ENCODE results near the gene EFCAB6.

Gene EFCAB6

DNA sequence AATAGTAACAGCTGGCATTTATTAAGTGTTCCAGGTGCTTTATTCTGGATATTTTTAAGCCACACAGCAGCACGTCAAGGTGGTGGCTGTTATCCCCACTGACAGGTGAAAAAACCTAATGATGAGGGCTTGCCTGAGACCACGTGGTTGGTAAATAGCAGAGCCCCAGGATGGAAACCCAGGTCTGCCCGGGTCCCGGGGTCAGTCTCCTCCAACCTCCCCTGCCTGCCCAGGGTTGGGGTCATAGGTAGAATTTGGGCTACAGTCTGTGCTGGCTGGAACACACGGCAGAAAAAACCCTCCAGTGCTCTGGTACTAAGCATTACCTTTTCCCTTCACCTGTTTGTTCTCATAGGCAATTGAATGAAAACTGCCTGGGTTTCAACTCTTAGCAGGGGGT lies 57.9 kb downstream of the EFCAB6 start:
- TF ChIP-seq, protein P1, sequence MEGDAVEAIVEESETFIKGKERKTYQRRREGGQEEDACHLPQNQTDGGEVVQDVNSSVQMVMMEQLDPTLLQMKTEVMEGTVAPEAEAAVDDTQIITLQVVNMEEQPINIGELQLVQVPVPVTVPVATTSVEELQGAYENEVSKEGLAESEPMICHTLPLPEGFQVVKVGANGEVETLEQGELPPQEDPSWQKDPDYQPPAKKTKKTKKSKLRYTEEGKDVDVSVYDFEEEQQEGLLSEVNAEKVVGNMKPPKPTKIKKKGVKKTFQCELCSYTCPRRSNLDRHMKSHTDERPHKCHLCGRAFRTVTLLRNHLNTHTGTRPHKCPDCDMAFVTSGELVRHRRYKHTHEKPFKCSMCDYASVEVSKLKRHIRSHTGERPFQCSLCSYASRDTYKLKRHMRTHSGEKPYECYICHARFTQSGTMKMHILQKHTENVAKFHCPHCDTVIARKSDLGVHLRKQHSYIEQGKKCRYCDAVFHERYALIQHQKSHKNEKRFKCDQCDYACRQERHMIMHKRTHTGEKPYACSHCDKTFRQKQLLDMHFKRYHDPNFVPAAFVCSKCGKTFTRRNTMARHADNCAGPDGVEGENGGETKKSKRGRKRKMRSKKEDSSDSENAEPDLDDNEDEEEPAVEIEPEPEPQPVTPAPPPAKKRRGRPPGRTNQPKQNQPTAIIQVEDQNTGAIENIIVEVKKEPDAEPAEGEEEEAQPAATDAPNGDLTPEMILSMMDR (conservative IDR thresholded peaks at IDR 0.05; ENCODE audit: low read length) = no peak
- TF ChIP-seq EZH2phosphoT487 (IDR thresholded peaks at IDR 0.05; ENCODE audit: borderline replicate concordance) = no peak
- H3K4me3 ChIP-seq (ENCODE audit: low read length, poor library complexity, severe bottlenecking) = no peak overlapping the region
- H3K27me3 ChIP-seq (ENCODE audit: insufficient read depth, low read length, poor library complexity, severe bottlenecking) = no peaks in the 10 kb centered on the region
- no peaks in the 10 kb centered on the region for H3K36me3 ChIP-seq (ENCODE audit: insufficient read depth, low read length)
- H4K20me1 ChIP-seq (ENCODE audit: insufficient read depth, low read length, poor library complexity, severe bottlenecking) = no peaks in the 10 kb centered on the region
- H3F3A ChIP-seq (ENCODE audit: low read depth) = no peaks in the 10 kb centered on the region
- no peak overlapping the region for H3K4me2 ChIP-seq (ENCODE audit: low read depth, low read length, poor library complexity, severe bottlenecking)
- no peak overlapping the region for H2AFZ ChIP-seq (ENCODE audit: low read length)
- H3K9me2 ChIP-seq (replicated peaks; ENCODE audit: low read depth, low read length) = no peaks in the 10 kb centered on the region
- no peak overlapping the region for H3K9ac ChIP-seq (ENCODE audit: low read depth, low read length, poor library complexity, severe bottlenecking)
- H3K79me2 ChIP-seq (ENCODE audit: insufficient read depth, low read length) = no peaks in the 10 kb centered on the region
- no peaks in the 10 kb centered on the region for H3K4me1 ChIP-seq (ENCODE audit: insufficient read depth, low read length, poor library complexity, severe bottlenecking)
- H3K9me3 ChIP-seq (ENCODE audit: insufficient read depth, low read depth, low read length) = no peaks in the 10 kb centered on the region

DNA sequence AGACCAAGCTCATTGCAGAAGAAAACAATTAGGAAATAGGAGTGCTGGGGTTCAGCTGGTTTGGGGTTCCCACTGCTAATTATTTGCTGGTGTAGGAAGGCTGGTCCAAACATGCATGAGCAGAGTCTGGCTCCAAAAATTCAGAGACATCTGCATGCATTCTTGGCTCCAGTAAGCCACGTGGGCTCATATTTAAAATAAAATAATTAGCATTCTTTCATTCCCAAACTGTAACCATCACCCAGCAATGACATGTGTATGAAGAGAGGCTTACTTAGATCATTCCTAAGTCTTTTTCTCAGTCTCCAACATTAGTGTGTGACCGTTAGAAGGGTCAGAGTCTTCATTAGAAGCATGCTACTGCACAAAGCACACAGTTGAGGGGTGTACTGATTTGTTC lies 58.4 kb downstream of the EFCAB6 start:
- Histone ChIP-seq H3K4me2 (ENCODE audit: low read depth, low read length, poor library complexity, severe bottlenecking) (no peak overlapping the region), H3K36me3 (ENCODE audit: insufficient read depth, low read length) (no peaks in the 10 kb centered on the region), H4K20me1 (ENCODE audit: insufficient read depth, low read length, poor library complexity, severe bottlenecking) (no peaks in the 10 kb centered on the region), H3K9me3 (ENCODE audit: insufficient read depth, low read depth, low read length) (no peaks in the 10 kb centered on the region), H3K9ac (ENCODE audit: low read depth, low read length, poor library complexity, severe bottlenecking) (no peak overlapping the region), H3K4me3 (ENCODE audit: low read length, poor library complexity, severe bottlenecking) (no peak overlapping the region), H3K27me3 (ENCODE audit: insufficient read depth, low read length, poor library complexity, severe bottlenecking) (no peaks in the 10 kb centered on the region), H3K79me2 (ENCODE audit: insufficient read depth, low read length) (no peaks in the 10 kb centered on the region), H3K4me1 (ENCODE audit: insufficient read depth, low read length, poor library complexity, severe bottlenecking) (no peaks in the 10 kb centered on the region), H2AFZ (ENCODE audit: low read length) (no peak overlapping the region), H3K9me2 (replicated peaks; ENCODE audit: low read depth, low read length) (no peaks in the 10 kb centered on the region), H3F3A (ENCODE audit: low read depth) (no peaks in the 10 kb centered on the region)
- TF ChIP-seq EZH2phosphoT487 (IDR thresholded peaks at IDR 0.05; ENCODE audit: borderline replicate concordance) = no peak

DNA sequence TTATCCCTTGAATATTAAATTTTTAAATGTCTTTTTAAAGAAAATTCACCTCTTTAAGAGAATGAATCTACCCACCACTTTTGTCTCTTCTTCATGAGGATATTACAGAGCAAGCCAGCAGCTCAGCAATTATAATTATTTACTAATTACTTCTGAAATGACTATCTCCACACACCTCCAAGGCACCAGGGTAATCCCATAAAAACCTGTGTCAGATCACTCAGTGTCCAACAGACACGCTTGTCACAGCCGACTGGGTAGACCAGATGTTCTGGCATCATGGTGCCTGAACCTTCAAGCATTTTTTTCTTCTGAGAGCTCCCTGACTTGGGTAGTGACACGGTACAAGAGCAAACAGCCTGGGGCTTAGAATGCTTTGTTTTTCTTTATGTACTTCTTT lies 61.4 kb downstream of the EFCAB6 start:
- Histone ChIP-seq H3K79me2 (ENCODE audit: insufficient read depth, low read length) (no peaks in the 10 kb centered on the region), H3K4me2 (ENCODE audit: low read depth, low read length, poor library complexity, severe bottlenecking) (no peak overlapping the region), H4K20me1 (ENCODE audit: insufficient read depth, low read length, poor library complexity, severe bottlenecking) (no peaks in the 10 kb centered on the region), H3K4me3 (ENCODE audit: low read length, poor library complexity, severe bottlenecking) (no peak overlapping the region), H3K4me1 (ENCODE audit: insufficient read depth, low read length, poor library complexity, severe bottlenecking) (no peaks in the 10 kb centered on the region), H3K27me3 (ENCODE audit: insufficient read depth, low read length, poor library complexity, severe bottlenecking) (no peaks in the 10 kb centered on the region), H3K9me3 (ENCODE audit: insufficient read depth, low read depth, low read length) (no peaks in the 10 kb centered on the region), H3F3A (ENCODE audit: low read depth) (no peaks in the 10 kb centered on the region), H2AFZ (ENCODE audit: low read length) (no peak overlapping the region), H3K9ac (ENCODE audit: low read depth, low read length, poor library complexity, severe bottlenecking) (no peak overlapping the region), H3K36me3 (ENCODE audit: insufficient read depth, low read length) (no peaks in the 10 kb centered on the region), H3K9me2 (replicated peaks; ENCODE audit: low read depth, low read length) (no peaks in the 10 kb centered on the region)
- no peak for TF ChIP-seq EZH2phosphoT487 (IDR thresholded peaks at IDR 0.05; ENCODE audit: borderline replicate concordance)
- TF ChIP-seq, protein P1 (conservative IDR thresholded peaks at IDR 0.05; ENCODE audit: low read length) = no peak

DNA sequence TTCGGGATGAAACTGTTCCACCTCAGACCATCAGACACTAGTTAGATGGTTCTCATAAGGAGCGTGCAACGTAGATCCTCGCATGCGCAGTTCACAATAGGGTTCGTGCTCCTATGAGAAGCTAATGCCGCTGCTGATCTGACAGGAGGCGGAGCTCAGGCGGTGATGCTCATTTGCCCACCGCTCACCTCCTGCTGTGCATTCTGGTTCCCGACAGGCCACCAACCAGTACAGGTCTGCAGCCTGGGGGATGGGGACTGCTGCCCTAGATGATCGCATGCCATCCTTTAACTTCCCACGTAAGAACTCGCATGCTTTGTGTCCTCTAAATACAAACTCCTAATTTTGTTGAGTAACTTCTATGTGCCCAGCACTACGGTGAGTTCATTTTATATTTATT lies 62.6 kb downstream of the EFCAB6 start:
- Histone ChIP-seq H3K27me3 (ENCODE audit: insufficient read depth, low read length, poor library complexity, severe bottlenecking) (no peaks in the 10 kb centered on the region), H3K9me2 (replicated peaks; ENCODE audit: low read depth, low read length) (no peaks in the 10 kb centered on the region), H4K20me1 (ENCODE audit: insufficient read depth, low read length, poor library complexity, severe bottlenecking) (no peaks in the 10 kb centered on the region), H3K4me1 (ENCODE audit: insufficient read depth, low read length, poor library complexity, severe bottlenecking) (no peaks in the 10 kb centered on the region), H3F3A (ENCODE audit: low read depth) (no peaks in the 10 kb centered on the region), H3K4me2 (ENCODE audit: low read depth, low read length, poor library complexity, severe bottlenecking) (no peak overlapping the region), H3K9ac (ENCODE audit: low read depth, low read length, poor library complexity, severe bottlenecking) (no peak overlapping the region), H3K36me3 (ENCODE audit: insufficient read depth, low read length) (no peaks in the 10 kb centered on the region), H3K79me2 (ENCODE audit: insufficient read depth, low read length) (no peaks in the 10 kb centered on the region), H3K9me3 (ENCODE audit: insufficient read depth, low read depth, low read length) (no peaks in the 10 kb centered on the region), H2AFZ (ENCODE audit: low read length) (no peak overlapping the region), H3K4me3 (ENCODE audit: low read length, poor library complexity, severe bottlenecking) (no peak overlapping the region)
- TF ChIP-seq, protein P1 (conservative IDR thresholded peaks at IDR 0.05; ENCODE audit: low read length) = no peak
- no peak for TF ChIP-seq EZH2phosphoT487 (IDR thresholded peaks at IDR 0.05; ENCODE audit: borderline replicate concordance)
